Activated T-cell treated with anti-CD3 and anti-CD28 coated beads, Interleukin-2, amount 50 U/mL, for 4 hours (primary cell): ENCODE results near the gene NPFFR1. TPM values are rescaled to one million over a fixed set of nuclear protein-coding genes. Genes with fewer than 3 reads are reported as not detected.

ENCODE experiments used
- ATAC-seq, 2 donors: fragments of 200-7000 bp; cut with Tn5 transposase; one replicate each; pipeline ENCODE4 v1.10.0; 2021
- DNase-seq: peaks from one replicate; pipeline ENCODE4 v3.0.0-alpha.2; 2020
- H3K27me3 Mint-ChIP-seq: one replicate; pipeline ENCODE4 v1.8.0; 2021; ENCODE audit warnings: low read depth, mixed read lengths
- H3K36me3 Mint-ChIP-seq: one replicate; pipeline ENCODE4 v1.8.0; 2022; ENCODE audit warnings: mixed read lengths; ENCODE audit not compliant: insufficient read depth
- H3K4me1 Mint-ChIP-seq: one replicate; pipeline ENCODE4 v1.8.0; 2021; ENCODE audit warnings: low read depth, mixed read lengths
- H3K4me3 Mint-ChIP-seq: one replicate; pipeline ENCODE4 v1.8.0; 2021; ENCODE audit warnings: mild to moderate bottlenecking, moderate library complexity, mixed read lengths
- H3K9me3 Mint-ChIP-seq: one replicate; pipeline ENCODE4 v1.8.0; 2021; ENCODE audit warnings: mixed read lengths
- total RNA-seq, 3 donors: library from RNA; stranded (reverse); gene quantifications; one replicate each; pipeline ENCODE4 v1.2.1, GENCODE V29; 2021

The NPFFR1 gene, protein sequence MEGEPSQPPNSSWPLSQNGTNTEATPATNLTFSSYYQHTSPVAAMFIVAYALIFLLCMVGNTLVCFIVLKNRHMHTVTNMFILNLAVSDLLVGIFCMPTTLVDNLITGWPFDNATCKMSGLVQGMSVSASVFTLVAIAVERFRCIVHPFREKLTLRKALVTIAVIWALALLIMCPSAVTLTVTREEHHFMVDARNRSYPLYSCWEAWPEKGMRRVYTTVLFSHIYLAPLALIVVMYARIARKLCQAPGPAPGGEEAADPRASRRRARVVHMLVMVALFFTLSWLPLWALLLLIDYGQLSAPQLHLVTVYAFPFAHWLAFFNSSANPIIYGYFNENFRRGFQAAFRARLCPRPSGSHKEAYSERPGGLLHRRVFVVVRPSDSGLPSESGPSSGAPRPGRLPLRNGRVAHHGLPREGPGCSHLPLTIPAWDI
- not detected for total RNA-seq

- ATAC-seq (peak; percentile 50 to 70), DNase-seq (no peak)
- H3K9me3 Mint-ChIP-seq: peaks cover 4% of the 10 kb centered on the region
- H3K36me3 Mint-ChIP-seq: no peaks in the 10 kb centered on the region
- H3K27me3 Mint-ChIP-seq: peaks cover 50% of the 10 kb centered on the region
- no peak within 1 kb of the TSS for H3K4me3 Mint-ChIP-seq
- peaks cover 2% of the 10 kb centered on the region for H3K4me1 Mint-ChIP-seq
These were observed at the start of gene NPFFR1 for GRCh38 chr10:70283445-70284399. NPFFR1 (minus strand) TSS chr10:70284004; CDS start chr10:70283676, 328 bp downstream.

GRCh38 chr10:70333268-70333667, 49.5 kb upstream of the NPFFR1 start:
- Mint-ChIP-seq H3K4me3 (no peak overlapping the region), H3K27me3 (no peaks in the 10 kb centered on the region), H3K36me3 (peaks cover 6% of the 10 kb centered on the region), H3K9me3 (peaks cover 7% of the 10 kb centered on the region), H3K4me1 (peaks cover 24% of the 10 kb centered on the region)
- DNase-seq (no peak), ATAC-seq (no peak)

- DNase-seq (no peak), ATAC-seq (peak in 1 of 2 donors; percentile 43)
- Mint-ChIP-seq H3K36me3 (peaks cover 6% of the 10 kb centered on the region), H3K4me1 (peaks cover 24% of the 10 kb centered on the region), H3K4me3 (no peak overlapping the region), H3K9me3 (peaks cover 7% of the 10 kb centered on the region), H3K27me3 (no peaks in the 10 kb centered on the region)
These were observed 47.9 kb upstream of the NPFFR1 start for GRCh38 chr10:70331486-70332268.

DNA sequence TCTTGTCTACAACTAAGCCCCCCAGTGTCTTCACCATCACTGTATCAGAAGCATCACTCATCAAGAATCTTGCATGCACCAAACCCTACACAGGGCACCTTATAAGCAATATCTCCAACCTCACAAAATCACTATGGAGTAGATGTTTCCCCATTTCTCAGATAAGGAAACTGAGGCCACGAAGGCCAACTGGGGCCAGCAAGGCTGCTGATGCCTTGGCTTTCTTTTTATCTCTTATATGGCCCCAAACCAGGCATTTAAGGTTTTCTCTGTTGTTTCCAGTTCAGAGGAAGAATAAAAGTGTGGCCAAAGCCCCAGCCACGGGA, 47.3 kb upstream of the NPFFR1 start:
- DNase-seq: no peak
- no peak for ATAC-seq
- Mint-ChIP-seq H3K4me1 (peaks cover 24% of the 10 kb centered on the region), H3K9me3 (peaks cover 1% of the 10 kb centered on the region), H3K27me3 (no peaks in the 10 kb centered on the region), H3K36me3 (peaks cover 6% of the 10 kb centered on the region), H3K4me3 (no peak overlapping the region)

- Mint-ChIP-seq H3K4me1 (peaks cover 27% of the 10 kb centered on the region), H3K27me3 (no peaks in the 10 kb centered on the region)
- DNase-seq: no peak
These were observed 46.9 kb upstream of the NPFFR1 start for GRCh38 chr10:70330671-70331070.

GRCh38 chr10:70328967-70329366, 45.2 kb upstream of the NPFFR1 start:
- H3K4me1 Mint-ChIP-seq: peaks cover 33% of the 10 kb centered on the region

More at GRCh38 chr10:70330671-70331070, 46.9 kb upstream of the NPFFR1 start:
- H3K4me3 Mint-ChIP-seq: no peak overlapping the region
- no peak for ATAC-seq
- H3K9me3 Mint-ChIP-seq: no peaks in the 10 kb centered on the region
- peaks cover 3% of the 10 kb centered on the region for H3K36me3 Mint-ChIP-seq

DNA sequence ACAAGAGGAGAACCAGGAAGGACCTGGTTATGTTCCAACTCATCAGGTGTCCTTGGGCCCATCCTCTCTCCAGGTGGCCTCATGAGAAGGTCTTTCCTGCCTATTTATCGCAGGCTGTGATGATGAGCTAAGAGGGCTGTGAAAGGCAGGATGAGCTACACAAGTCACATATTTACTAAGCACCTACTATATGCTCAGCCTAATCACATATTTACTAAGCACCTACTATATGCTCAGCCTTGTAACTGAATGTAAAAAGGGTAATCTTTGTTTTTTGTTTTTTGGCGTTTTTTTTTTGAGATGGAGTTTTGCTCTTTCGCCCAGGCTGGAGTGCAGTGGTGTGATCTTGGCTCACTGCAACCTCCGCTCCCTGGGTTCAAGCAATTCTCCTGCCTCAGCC, 44.2 kb upstream of the NPFFR1 start:
- H3K4me1 Mint-ChIP-seq: peaks cover 42% of the 10 kb centered on the region
- DNase-seq (no peak), ATAC-seq (no peak)
- no peaks in the 10 kb centered on the region for H3K36me3 Mint-ChIP-seq
- H3K9me3 Mint-ChIP-seq: no peaks in the 10 kb centered on the region
- H3K27me3 Mint-ChIP-seq: no peaks in the 10 kb centered on the region
- H3K4me3 Mint-ChIP-seq: no peak overlapping the region

More at GRCh38 chr10:70328967-70329366, 45.2 kb upstream of the NPFFR1 start:
- no peak for DNase-seq
- Mint-ChIP-seq H3K4me3 (no peak overlapping the region), H3K36me3 (no peaks in the 10 kb centered on the region), H3K27me3 (no peaks in the 10 kb centered on the region), H3K9me3 (no peaks in the 10 kb centered on the region)
- ATAC-seq: no peak

DNA sequence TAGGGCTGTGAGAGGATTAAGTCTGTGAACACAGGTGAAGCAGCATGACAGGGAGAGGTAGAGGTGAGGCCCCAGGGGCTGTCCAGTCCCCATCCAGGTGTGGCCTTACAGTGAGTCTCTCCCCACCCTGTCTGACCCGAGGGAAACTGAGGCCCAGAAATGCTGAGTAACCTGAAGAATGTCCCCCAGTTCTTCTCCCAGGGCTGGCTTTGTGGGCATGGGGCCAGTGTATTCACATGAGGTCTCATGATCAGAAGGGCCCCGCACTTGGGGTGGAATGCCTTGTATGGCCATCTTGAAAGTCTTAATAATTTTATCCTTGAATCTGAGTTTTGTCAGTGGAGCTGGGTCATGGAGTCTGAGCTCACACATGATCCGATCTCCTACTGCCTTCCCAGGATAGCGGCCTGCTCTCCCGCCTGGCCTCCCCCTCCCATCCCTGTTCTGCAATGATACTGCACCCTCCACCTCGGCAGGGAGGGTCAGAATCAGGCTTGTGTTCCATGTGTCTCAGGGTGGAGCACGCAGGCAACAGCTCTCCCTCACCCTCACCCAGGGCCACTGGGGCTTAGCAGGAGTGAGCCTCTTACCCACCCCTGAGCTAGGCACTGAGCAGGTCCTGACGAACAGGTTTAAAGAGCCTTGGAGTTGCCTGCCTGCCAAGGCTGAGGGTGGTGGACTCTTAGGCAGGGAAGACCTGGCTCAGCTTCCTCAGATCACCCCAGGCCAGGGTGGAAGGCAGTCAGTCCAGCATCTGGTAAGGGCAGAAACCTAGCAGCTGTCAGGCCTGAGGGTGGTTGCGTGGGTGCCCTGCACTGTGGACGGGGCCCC, 41.4 kb upstream of the NPFFR1 start:
- Mint-ChIP-seq H3K27me3 (no peaks in the 10 kb centered on the region), H3K4me3 (no peak overlapping the region), H3K4me1 (peaks cover 21% of the 10 kb centered on the region), H3K9me3 (no peaks in the 10 kb centered on the region), H3K36me3 (no peaks in the 10 kb centered on the region)
- ATAC-seq (peak in 1 of 2 donors; percentile 15), DNase-seq (no peak)

DNA sequence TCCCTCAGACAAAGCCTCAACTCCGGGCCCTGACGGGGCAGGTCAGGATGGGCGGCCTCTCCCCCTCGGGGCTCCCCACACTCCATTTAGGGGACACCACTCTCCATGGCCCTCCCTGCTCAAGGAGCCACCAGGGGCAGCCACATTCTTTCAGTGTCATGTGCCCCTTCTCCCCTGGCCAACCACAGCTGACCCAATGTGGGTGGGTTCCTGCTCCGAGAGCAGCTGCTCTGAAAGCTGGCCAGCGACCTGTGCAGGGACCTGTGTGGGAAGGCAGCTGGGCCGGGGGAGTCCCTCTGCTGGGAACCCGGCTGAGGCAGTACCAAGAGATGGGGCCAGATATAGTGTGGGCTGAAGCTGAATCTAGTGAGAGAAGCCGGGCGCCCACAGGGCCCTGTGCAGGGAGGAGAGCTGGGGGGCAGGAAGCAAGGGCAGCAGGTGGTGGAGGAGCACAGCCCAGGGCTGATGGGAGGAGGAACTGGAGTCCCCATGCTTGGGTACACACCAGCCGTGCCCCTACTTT, 40.6 kb upstream of the NPFFR1 start:
- DNase-seq (no peak), ATAC-seq (peak; percentile 56 to 62)
- no peak overlapping the region for H3K4me3 Mint-ChIP-seq

GRCh38 chr10:70323697-70324338, 40.0 kb upstream of the NPFFR1 start:
- Mint-ChIP-seq H3K27me3 (no peaks in the 10 kb centered on the region), H3K4me3 (no peak overlapping the region), H3K36me3 (no peaks in the 10 kb centered on the region), H3K9me3 (no peaks in the 10 kb centered on the region), H3K4me1 (peaks cover 21% of the 10 kb centered on the region)
- ATAC-seq (peak in 1 of 2 donors; percentile 12), DNase-seq (no peak)

More for the DNA sequence above, 40.6 kb upstream of the NPFFR1 start:
- peaks cover 21% of the 10 kb centered on the region for H3K4me1 Mint-ChIP-seq
- no peaks in the 10 kb centered on the region for H3K36me3 Mint-ChIP-seq
- no peaks in the 10 kb centered on the region for H3K27me3 Mint-ChIP-seq
- no peaks in the 10 kb centered on the region for H3K9me3 Mint-ChIP-seq

DNA sequence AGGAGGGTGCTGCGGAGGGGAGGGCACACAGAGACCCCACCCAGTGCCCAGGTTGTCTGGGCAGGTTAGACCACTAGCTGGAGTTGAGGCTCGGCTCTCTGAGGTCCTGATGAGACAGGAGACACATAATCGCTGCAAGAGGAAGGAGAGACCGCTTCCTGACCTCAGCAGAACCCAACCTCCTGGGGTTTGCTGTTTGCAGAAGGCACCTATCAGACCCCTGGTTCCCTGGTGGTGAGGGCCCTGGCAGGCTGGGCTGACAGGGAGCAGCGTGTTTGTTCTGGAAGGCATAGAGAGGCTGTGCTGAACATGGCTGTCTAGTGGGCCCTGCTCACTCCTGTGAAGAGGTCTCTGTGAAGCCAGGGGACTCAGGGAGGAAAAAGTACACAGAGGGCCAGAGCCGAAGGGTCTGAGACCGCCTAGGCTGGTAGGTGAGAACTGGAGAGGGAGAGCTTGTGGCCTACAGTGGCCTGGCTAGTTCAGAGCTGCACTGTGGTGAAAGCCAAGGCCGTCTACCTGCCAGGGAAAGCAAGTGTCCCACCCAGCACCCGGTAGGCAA, 39.4 kb upstream of the NPFFR1 start:
- no peaks in the 10 kb centered on the region for H3K36me3 Mint-ChIP-seq
- no peaks in the 10 kb centered on the region for H3K9me3 Mint-ChIP-seq
- peaks cover 21% of the 10 kb centered on the region for H3K4me1 Mint-ChIP-seq
- DNase-seq: no peak
- no peaks in the 10 kb centered on the region for H3K27me3 Mint-ChIP-seq
- no peak overlapping the region for H3K4me3 Mint-ChIP-seq
- ATAC-seq: peak in 1 of 2 donors; percentile 32
